ENCODE data around the gene PKN3. TPM values are rescaled to one million over a fixed set of nuclear protein-coding genes. Genes with fewer than 3 reads are reported as not detected.
"Not testable (repeated sequence)": the region's sequence is repeated elsewhere in the genome, so short reads cannot be mapped to it uniquely, and the experiment has no call there.

Gene PKN3
- polyA plus RNA-seq, 1 donor (not counting 4 experiments of a cell fraction or from before 2014, with no cell fraction given), result 1.3 TPM

DNA sequence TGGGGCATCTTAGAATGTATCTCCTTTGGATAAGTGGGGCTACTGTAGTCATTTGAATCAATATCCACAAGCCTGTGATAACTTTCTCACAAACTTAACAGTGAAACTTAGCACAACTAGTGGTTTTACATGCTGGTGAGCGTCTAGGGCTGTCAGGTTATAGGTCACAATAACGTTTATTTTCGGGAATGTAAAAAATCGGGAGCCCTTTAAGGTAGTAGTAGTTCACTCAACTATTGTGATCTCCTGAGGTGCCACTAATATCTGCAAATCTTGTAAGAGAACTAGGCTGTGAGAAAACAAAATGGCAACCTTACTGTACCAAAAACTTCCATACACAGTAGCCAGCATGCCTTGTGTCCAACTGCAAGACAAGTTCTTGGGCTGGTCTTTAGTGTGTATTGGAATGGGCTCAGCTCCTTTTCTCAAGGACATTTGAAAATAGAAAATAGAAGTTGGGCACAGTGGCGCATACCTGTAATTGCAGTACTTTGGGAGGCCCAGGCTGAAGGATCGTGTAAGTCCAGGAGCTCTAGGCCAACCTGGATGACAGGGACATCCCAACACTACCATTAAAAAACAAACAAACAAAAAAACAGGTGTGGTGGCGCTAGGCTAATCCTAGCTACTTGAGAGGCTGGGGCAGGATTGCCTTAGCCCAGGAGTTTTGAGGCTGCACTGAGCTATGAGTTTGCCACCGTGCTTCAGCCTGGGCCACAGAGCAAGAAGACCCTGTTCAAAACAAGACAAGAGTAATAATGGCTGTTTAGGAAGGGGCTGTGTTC, 5.2 kb upstream of the PKN3 start:
- H3K4me1 ChIP-seq (ENCODE audit: control insufficient read depth, extremely low read depth, insufficient read depth, low read length), result no peaks in the 10 kb centered on the region
- H3K9me3 ChIP-seq (ENCODE audit: control insufficient read depth, low read depth, low read length), result no peaks in the 10 kb centered on the region
- H2AFZ ChIP-seq (ENCODE audit: control insufficient read depth, low read length), result no peak overlapping the region
- peaks cover 4 to 21% of the 10 kb centered on the region in 2 experiments for H3K36me3 ChIP-seq (ENCODE audit: control insufficient read depth in 2 of 2, extremely low read depth in 1 of 2, insufficient read depth in 2 of 2, low read length in 2 of 2)
- H4K20me1 ChIP-seq (ENCODE audit: control insufficient read depth, extremely low read depth, insufficient read depth, low read length), result no peaks in the 10 kb centered on the region
- no peak overlapping the region for H3K27ac ChIP-seq (ENCODE audit: control insufficient read depth, insufficient read depth, low read length)
- TF ChIP-seq, protein P1, sequence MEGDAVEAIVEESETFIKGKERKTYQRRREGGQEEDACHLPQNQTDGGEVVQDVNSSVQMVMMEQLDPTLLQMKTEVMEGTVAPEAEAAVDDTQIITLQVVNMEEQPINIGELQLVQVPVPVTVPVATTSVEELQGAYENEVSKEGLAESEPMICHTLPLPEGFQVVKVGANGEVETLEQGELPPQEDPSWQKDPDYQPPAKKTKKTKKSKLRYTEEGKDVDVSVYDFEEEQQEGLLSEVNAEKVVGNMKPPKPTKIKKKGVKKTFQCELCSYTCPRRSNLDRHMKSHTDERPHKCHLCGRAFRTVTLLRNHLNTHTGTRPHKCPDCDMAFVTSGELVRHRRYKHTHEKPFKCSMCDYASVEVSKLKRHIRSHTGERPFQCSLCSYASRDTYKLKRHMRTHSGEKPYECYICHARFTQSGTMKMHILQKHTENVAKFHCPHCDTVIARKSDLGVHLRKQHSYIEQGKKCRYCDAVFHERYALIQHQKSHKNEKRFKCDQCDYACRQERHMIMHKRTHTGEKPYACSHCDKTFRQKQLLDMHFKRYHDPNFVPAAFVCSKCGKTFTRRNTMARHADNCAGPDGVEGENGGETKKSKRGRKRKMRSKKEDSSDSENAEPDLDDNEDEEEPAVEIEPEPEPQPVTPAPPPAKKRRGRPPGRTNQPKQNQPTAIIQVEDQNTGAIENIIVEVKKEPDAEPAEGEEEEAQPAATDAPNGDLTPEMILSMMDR (optimal IDR thresholded peaks at IDR 0.05 in 1 of 3, IDR thresholded peaks at IDR 0.05 in 1 of 3, conservative IDR thresholded peaks at IDR 0.05 in 1 of 3; ENCODE audit: extremely low read depth in 1 of 3, insufficient read depth in 2 of 3, low read length in 3 of 3), result no peak
- TF ChIP-seq EZH2 (IDR thresholded peaks at IDR 0.05; ENCODE audit: low read length), result no peak
- peaks cover 5% of the 10 kb centered on the region for H3K79me2 ChIP-seq (ENCODE audit: control insufficient read depth, insufficient read depth, low read length)
- no peak overlapping the region for H3K9ac ChIP-seq (ENCODE audit: control insufficient read depth, extremely low read depth, insufficient read depth, low read length)
- no peak for DNase-seq (ENCODE audit: low read depth, low spot score)
- dilution Hi-C loops (cut with MboI; ENCODE audit: extremely low pct_ligation_motif_present, low sequenced_read_pairs), result no loop called here
- H3K27me3 ChIP-seq (ENCODE audit: control insufficient read depth, extremely low read depth, insufficient read depth, low read length), result no peaks in the 10 kb centered on the region
- no peak for FAIRE-seq
- no peaks in the 10 kb centered on the region for H3K9me1 ChIP-seq (ENCODE audit: control insufficient read depth, extremely low read depth, insufficient read depth, low read length)
- no peak overlapping the region for H3K4me3 ChIP-seq (ENCODE audit: control insufficient read depth in 2 of 3, extremely low read depth in 1 of 3, insufficient read depth in 2 of 3, low read depth in 1 of 3, low read length in 3 of 3)
- H3K4me2 ChIP-seq (ENCODE audit: control insufficient read depth, extremely low read depth, insufficient read depth, low read depth, low read length), result no peak overlapping the region

GRCh38 chr9:128699096-128699795, 3.1 kb upstream of the PKN3 start:
- H3K79me2 ChIP-seq (ENCODE audit: control insufficient read depth, insufficient read depth, low read length); FAIRE-seq; H3K9ac ChIP-seq (ENCODE audit: control insufficient read depth, extremely low read depth, insufficient read depth, low read length); H3K4me3 ChIP-seq (ENCODE audit: control insufficient read depth in 2 of 3, extremely low read depth in 1 of 3, insufficient read depth in 2 of 3, low read depth in 1 of 3, low read length in 3 of 3); H3K9me3 ChIP-seq (ENCODE audit: control insufficient read depth, low read depth, low read length); H4K20me1 ChIP-seq (ENCODE audit: control insufficient read depth, extremely low read depth, insufficient read depth, low read length); H3K9me1 ChIP-seq (ENCODE audit: control insufficient read depth, extremely low read depth, insufficient read depth, low read length); H3K27ac ChIP-seq (ENCODE audit: control insufficient read depth, insufficient read depth, low read length); H2AFZ ChIP-seq (ENCODE audit: control insufficient read depth, low read length); H3K27me3 ChIP-seq (ENCODE audit: control insufficient read depth, extremely low read depth, insufficient read depth, low read length); H3K36me3 ChIP-seq (ENCODE audit: control insufficient read depth in 2 of 2, extremely low read depth in 1 of 2, insufficient read depth in 2 of 2, low read length in 2 of 2); DNase-seq (ENCODE audit: low read depth, low spot score); H3K4me1 ChIP-seq (ENCODE audit: control insufficient read depth, extremely low read depth, insufficient read depth, low read length); dilution Hi-C loops (cut with MboI; ENCODE audit: extremely low pct_ligation_motif_present, low sequenced_read_pairs); H3K4me2 ChIP-seq (ENCODE audit: control insufficient read depth, extremely low read depth, insufficient read depth, low read depth, low read length): not testable (repeated sequence)
